GM21381 (cell line): ENCODE data around the gene CCR6.
A peak's percentile ranks its signal among the peaks of the same experiment; 100 is the strongest.

Experiments used
- ATAC-seq: cut with Tn5 transposase; IDR thresholded peaks from one replicate; pipeline ENCODE4 v1.9.1; 2021; ENCODE audit warnings: mild to moderate bottlenecking, moderate library complexity; ENCODE audit not compliant: unreplicated experiment

The CCR6 gene

GRCh38 chr6:167097770-167098169 is 25.1 kb upstream of the CCR6 start:
- no peak for ATAC-seq

- ATAC-seq: no peak
These were observed 24.1 kb upstream of the CCR6 start for GRCh38 chr6:167098825-167099225.

- ATAC-seq: no peak
These were observed 23.2 kb upstream of the CCR6 start for GRCh38 chr6:167099707-167100106.

- ATAC-seq: no peak
These were observed 22.6 kb upstream of the CCR6 start for GRCh38 chr6:167100241-167100674.

- no peak for ATAC-seq
These were observed 20.6 kb upstream of the CCR6 start for GRCh38 chr6:167102318-167102717.

GRCh38 chr6:167103041-167103891 is 19.6 kb upstream of the CCR6 start:
- peak; percentile 97 for ATAC-seq

GRCh38 chr6:167104388-167104787 is 18.5 kb upstream of the CCR6 start:
- no peak for ATAC-seq

GRCh38 chr6:167105060-167105459 is 17.8 kb upstream of the CCR6 start:
- ATAC-seq: no peak

GRCh38 chr6:167106406-167106805 is 16.5 kb upstream of the CCR6 start:
- no peak for ATAC-seq

- ATAC-seq: no peak
These were observed 15.1 kb upstream of the CCR6 start for GRCh38 chr6:167107787-167108186.

GRCh38 chr6:167108278-167108677 is 14.6 kb upstream of the CCR6 start:
- ATAC-seq: no peak

GRCh38 chr6:167109651-167110050 is 13.2 kb upstream of the CCR6 start:
- no peak for ATAC-seq

GRCh38 chr6:167111597-167111996 is 11.3 kb upstream of the CCR6 start:
- no peak for ATAC-seq

- no peak for ATAC-seq
These were observed 10.5 kb upstream of the CCR6 start for GRCh38 chr6:167112421-167112820.

GRCh38 chr6:167113047-167113754 is 9.7 kb upstream of the CCR6 start:
- ATAC-seq: peak; percentile 41

GRCh38 chr6:167113935-167114910 is 8.7 kb upstream of the CCR6 start:
- peak; percentile 81 for ATAC-seq

- ATAC-seq: no peak
These were observed 7.8 kb upstream of the CCR6 start for GRCh38 chr6:167115054-167115453.

- ATAC-seq: no peak
These were observed 6.6 kb upstream of the CCR6 start for GRCh38 chr6:167116109-167116837.

- ATAC-seq: no peak
These were observed 6.1 kb upstream of the CCR6 start for GRCh38 chr6:167116838-167117228.

GRCh38 chr6:167118006-167118405 is 4.9 kb upstream of the CCR6 start:
- ATAC-seq: no peak
